ENCODE results near the gene HSD17B2. TPM values are rescaled to one million over a fixed set of nuclear protein-coding genes. Genes with fewer than 3 reads are reported as not detected.

The HSD17B2 gene
- total RNA-seq, 1 experiment from 2014 or later = 0.55 TPM

DNA sequence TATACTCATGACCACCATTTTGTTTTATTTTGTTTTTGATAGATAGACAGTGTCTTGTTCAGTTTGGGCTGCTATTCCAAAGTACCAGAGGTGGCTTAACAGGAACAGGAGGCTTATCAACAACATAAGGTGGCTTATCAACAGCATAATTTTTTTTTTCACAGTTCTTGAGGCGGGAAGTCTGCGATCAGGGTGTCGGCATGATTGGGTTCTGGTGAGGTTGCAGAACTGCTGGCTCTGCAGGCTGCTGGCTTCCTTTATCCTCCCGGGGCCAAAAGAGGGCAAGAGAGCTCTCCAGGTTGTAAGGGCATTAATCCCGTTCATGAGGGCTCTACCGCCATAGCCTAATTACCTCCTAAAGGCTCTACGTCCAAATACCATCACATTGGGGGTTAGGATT lies 11.8 kb upstream of the HSD17B2 start:
- H3K4me3 Mint-ChIP-seq = no peak overlapping the region
- H3K4me1 Mint-ChIP-seq = no peaks in the 10 kb centered on the region
- ChIA-PET POLR2A (interaction anchor here (0.6 kb wide), 1 partner anchor 150 kb away, joined by 4 read pairs; no protein-coding TSS in a partner anchor), CTCF (no interaction called here)
- H3K27ac Mint-ChIP-seq = no peak overlapping the region
- no peaks in the 10 kb centered on the region for H3K36me3 Mint-ChIP-seq
- no peaks in the 10 kb centered on the region; the same call in 1 of the 2 replicates for H3K27me3 Mint-ChIP-seq (ENCODE audit: low read depth)
- DNase-seq (ENCODE audit: low spot score) = no peak
- no peak for ATAC-seq
- H3K9me3 Mint-ChIP-seq = peaks cover 11% of the 10 kb centered on the region
- TF ChIP-seq ZNF138 (CRISPR knock-in tag; conservative IDR thresholded peaks at IDR 0.05) = no peak
- no peak for TF ChIP-seq NFE2L1 (CRISPR knock-in tag; IDR thresholded peaks at IDR 0.05)
- TF ChIP-seq GRHL2 (CRISPR knock-in tag; IDR thresholded peaks at IDR 0.05; ENCODE audit: insufficient replicate concordance, severe bottlenecking) = no peak
- no peak for TF ChIP-seq EMX1 (CRISPR knock-in tag; IDR thresholded peaks at IDR 0.05)
- no peak for TF ChIP-seq TEAD4 (CRISPR knock-in tag; IDR thresholded peaks at IDR 0.05)
- no peak for TF ChIP-seq OVOL2 (CRISPR knock-in tag; IDR thresholded peaks at IDR 0.05; ENCODE audit: borderline replicate concordance)
- TF ChIP-seq, protein P1, sequence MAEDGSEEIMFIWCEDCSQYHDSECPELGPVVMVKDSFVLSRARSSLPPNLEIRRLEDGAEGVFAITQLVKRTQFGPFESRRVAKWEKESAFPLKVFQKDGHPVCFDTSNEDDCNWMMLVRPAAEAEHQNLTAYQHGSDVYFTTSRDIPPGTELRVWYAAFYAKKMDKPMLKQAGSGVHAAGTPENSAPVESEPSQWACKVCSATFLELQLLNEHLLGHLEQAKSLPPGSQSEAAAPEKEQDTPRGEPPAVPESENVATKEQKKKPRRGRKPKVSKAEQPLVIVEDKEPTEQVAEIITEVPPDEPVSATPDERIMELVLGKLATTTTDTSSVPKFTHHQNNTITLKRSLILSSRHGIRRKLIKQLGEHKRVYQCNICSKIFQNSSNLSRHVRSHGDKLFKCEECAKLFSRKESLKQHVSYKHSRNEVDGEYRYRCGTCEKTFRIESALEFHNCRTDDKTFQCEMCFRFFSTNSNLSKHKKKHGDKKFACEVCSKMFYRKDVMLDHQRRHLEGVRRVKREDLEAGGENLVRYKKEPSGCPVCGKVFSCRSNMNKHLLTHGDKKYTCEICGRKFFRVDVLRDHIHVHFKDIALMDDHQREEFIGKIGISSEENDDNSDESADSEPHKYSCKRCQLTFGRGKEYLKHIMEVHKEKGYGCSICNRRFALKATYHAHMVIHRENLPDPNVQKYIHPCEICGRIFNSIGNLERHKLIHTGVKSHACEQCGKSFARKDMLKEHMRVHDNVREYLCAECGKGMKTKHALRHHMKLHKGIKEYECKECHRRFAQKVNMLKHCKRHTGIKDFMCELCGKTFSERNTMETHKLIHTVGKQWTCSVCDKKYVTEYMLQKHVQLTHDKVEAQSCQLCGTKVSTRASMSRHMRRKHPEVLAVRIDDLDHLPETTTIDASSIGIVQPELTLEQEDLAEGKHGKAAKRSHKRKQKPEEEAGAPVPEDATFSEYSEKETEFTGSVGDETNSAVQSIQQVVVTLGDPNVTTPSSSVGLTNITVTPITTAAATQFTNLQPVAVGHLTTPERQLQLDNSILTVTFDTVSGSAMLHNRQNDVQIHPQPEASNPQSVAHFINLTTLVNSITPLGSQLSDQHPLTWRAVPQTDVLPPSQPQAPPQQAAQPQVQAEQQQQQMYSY (CRISPR knock-in tag; IDR thresholded peaks at IDR 0.05) = no peak
- TF ChIP-seq PRRX2 (CRISPR knock-in tag; IDR thresholded peaks at IDR 0.05) = no peak
- no peak for TF ChIP-seq ESRRA (CRISPR knock-in tag; IDR thresholded peaks at IDR 0.05; ENCODE audit: borderline replicate concordance)
- TF ChIP-seq FOXK1 (CRISPR knock-in tag; IDR thresholded peaks at IDR 0.05) = no peak
- TF ChIP-seq NR2C2 (CRISPR knock-in tag; IDR thresholded peaks at IDR 0.05) = no peak
- no peak for TF ChIP-seq JAZF1 (CRISPR knock-in tag; IDR thresholded peaks at IDR 0.05)

DNA sequence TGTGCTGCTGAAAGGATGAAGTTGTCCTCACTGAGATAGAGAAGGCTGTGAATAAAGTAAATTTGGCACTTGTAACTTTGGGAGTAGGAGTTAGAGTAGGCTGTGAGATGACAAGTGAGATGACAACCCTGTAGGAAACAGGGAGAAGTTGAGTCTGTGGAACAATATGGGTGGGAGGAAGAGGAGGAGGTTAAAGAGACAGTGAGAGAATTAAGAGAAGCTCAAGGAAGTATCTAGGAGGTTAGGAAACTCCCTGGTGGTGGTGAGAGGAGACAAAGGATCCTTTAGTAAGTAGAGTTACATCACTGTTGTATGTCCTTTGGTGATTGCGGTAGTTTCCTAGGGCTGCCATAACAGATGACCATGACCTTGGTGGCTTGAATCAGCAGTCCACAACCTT lies 10.7 kb upstream of the HSD17B2 start:
- ChIA-PET POLR2A (interaction anchor here (0.8 kb wide), 1 partner anchor 322 kb away, joined by 3 read pairs; no protein-coding TSS in a partner anchor), CTCF (no interaction called here)
- Mint-ChIP-seq H3K36me3 (no peaks in the 10 kb centered on the region), H3K4me3 (no peak overlapping the region), H3K9me3 (peaks cover 11% of the 10 kb centered on the region), H3K27me3 (ENCODE audit: low read depth) (no peaks in the 10 kb centered on the region; the same call in 1 of the 2 replicates), H3K4me1 (no peaks in the 10 kb centered on the region), H3K27ac (no peak overlapping the region)
- DNase-seq (ENCODE audit: low spot score) (no peak), ATAC-seq (no peak)
- TF ChIP-seq, protein P2, sequence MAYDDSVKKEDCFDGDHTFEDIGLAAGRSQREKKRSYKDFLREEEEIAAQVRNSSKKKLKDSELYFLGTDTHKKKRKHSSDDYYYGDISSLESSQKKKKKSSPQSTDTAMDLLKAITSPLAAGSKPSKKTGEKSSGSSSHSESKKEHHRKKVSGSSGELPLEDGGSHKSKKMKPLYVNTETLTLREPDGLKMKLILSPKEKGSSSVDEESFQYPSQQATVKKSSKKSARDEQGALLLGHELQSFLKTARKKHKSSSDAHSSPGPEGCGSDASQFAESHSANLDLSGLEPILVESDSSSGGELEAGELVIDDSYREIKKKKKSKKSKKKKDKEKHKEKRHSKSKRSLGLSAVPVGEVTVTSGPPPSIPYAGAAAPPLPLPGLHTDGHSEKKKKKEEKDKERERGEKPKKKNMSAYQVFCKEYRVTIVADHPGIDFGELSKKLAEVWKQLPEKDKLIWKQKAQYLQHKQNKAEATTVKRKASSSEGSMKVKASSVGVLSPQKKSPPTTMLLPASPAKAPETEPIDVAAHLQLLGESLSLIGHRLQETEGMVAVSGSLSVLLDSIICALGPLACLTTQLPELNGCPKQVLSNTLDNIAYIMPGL (CRISPR knock-in tag; IDR thresholded peaks at IDR 0.05) = no peak
- TF ChIP-seq, protein P3, sequence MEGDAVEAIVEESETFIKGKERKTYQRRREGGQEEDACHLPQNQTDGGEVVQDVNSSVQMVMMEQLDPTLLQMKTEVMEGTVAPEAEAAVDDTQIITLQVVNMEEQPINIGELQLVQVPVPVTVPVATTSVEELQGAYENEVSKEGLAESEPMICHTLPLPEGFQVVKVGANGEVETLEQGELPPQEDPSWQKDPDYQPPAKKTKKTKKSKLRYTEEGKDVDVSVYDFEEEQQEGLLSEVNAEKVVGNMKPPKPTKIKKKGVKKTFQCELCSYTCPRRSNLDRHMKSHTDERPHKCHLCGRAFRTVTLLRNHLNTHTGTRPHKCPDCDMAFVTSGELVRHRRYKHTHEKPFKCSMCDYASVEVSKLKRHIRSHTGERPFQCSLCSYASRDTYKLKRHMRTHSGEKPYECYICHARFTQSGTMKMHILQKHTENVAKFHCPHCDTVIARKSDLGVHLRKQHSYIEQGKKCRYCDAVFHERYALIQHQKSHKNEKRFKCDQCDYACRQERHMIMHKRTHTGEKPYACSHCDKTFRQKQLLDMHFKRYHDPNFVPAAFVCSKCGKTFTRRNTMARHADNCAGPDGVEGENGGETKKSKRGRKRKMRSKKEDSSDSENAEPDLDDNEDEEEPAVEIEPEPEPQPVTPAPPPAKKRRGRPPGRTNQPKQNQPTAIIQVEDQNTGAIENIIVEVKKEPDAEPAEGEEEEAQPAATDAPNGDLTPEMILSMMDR (IDR thresholded peaks at IDR 0.05) = no peak
- TF ChIP-seq KAT7 (CRISPR knock-in tag; IDR thresholded peaks at IDR 0.05; ENCODE audit: borderline replicate concordance) (no peak), FOXK1 (CRISPR knock-in tag; IDR thresholded peaks at IDR 0.05) (no peak), RORB (CRISPR knock-in tag; IDR thresholded peaks at IDR 0.05) (no peak), CREM (CRISPR knock-in tag; IDR thresholded peaks at IDR 0.05) (no peak), ZNF263 (CRISPR knock-in tag; IDR thresholded peaks at IDR 0.05; ENCODE audit: low read depth) (no peak), FOXP1 (CRISPR knock-in tag; IDR thresholded peaks at IDR 0.05; ENCODE audit: borderline replicate concordance) (no peak), TCF7 (CRISPR knock-in tag; IDR thresholded peaks at IDR 0.05; ENCODE audit: low read depth) (no peak), ELF4 (CRISPR knock-in tag; IDR thresholded peaks at IDR 0.05; ENCODE audit: low read depth) (no peak), ZNF396 (CRISPR knock-in tag; IDR thresholded peaks at IDR 0.05; ENCODE audit: borderline replicate concordance) (no peak), EMX1 (CRISPR knock-in tag; IDR thresholded peaks at IDR 0.05) (no peak), JUN (CRISPR knock-in tag; IDR thresholded peaks at IDR 0.05) (no peak), ZNF423 (CRISPR knock-in tag; IDR thresholded peaks at IDR 0.05) (no peak)
- TF ChIP-seq, protein P4, sequence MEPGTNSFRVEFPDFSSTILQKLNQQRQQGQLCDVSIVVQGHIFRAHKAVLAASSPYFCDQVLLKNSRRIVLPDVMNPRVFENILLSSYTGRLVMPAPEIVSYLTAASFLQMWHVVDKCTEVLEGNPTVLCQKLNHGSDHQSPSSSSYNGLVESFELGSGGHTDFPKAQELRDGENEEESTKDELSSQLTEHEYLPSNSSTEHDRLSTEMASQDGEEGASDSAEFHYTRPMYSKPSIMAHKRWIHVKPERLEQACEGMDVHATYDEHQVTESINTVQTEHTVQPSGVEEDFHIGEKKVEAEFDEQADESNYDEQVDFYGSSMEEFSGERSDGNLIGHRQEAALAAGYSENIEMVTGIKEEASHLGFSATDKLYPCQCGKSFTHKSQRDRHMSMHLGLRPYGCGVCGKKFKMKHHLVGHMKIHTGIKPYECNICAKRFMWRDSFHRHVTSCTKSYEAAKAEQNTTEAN (CRISPR knock-in tag; IDR thresholded peaks at IDR 0.05) = no peak
- TF ChIP-seq, protein P5, sequence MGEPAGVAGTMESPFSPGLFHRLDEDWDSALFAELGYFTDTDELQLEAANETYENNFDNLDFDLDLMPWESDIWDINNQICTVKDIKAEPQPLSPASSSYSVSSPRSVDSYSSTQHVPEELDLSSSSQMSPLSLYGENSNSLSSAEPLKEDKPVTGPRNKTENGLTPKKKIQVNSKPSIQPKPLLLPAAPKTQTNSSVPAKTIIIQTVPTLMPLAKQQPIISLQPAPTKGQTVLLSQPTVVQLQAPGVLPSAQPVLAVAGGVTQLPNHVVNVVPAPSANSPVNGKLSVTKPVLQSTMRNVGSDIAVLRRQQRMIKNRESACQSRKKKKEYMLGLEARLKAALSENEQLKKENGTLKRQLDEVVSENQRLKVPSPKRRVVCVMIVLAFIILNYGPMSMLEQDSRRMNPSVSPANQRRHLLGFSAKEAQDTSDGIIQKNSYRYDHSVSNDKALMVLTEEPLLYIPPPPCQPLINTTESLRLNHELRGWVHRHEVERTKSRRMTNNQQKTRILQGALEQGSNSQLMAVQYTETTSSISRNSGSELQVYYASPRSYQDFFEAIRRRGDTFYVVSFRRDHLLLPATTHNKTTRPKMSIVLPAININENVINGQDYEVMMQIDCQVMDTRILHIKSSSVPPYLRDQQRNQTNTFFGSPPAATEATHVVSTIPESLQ (CRISPR knock-in tag; IDR thresholded peaks at IDR 0.05) = no peak

All from WTC11 (cell line).